K562 (cell line): ENCODE measurements around the gene GON4L. TPM values are rescaled to one million over a fixed set of nuclear protein-coding genes. Genes with fewer than 3 reads are reported as not detected.
A peak's percentile ranks its signal among the peaks of the same experiment; 100 is the strongest.

Experiments
- CBFA2T3 ChIP-seq: fragments of 450-650 bp; IDR thresholded peaks from 2 replicates; pipeline ENCODE4 v1.6.1; 2017
- CBX3 ChIP-seq, 2 experiments: IDR thresholded peaks; 1 replicate in 1 of 2; 2 replicates in 1 of 2; pipeline ENCODE4 v1.6.1; 2012; ENCODE audit warnings: inconsistent platforms in 2 of 2, low read length in 2 of 2, borderline replicate concordance in 1 of 2, control low read depth in 1 of 2
- CXXC5 ChIP-seq: fragments of 250-450 bp; sonication (Bioruptor Pico); IDR thresholded peaks from 2 replicates; pipeline ENCODE4 v1.8.0; 2022; ENCODE audit warnings: inconsistent platforms, mild to moderate bottlenecking, moderate library complexity
- ERF ChIP-seq: fragments of 450-650 bp; formaldehyde crosslinking; IDR thresholded peaks from 2 replicates; pipeline ENCODE4 v1.4.0; 2020; ENCODE audit warnings: mild to moderate bottlenecking, mixed read lengths
- HDAC1 ChIP-seq, 2 experiments: fragments of 450-650 bp; IDR thresholded peaks; 2 replicates each; pipeline ENCODE4 v1.6.1; 2016 to 2017; ENCODE audit warnings: inconsistent platforms in 1 of 2, mild to moderate bottlenecking in 1 of 2, moderate library complexity in 1 of 2
- KLF10 ChIP-seq: fragments of 250-450 bp; sonication (Bioruptor Pico); IDR thresholded peaks from 2 replicates; pipeline ENCODE4 v1.6.1; 2021; ENCODE audit warnings: matching md5 sums
- MAFF ChIP-seq: IDR thresholded peaks from 2 replicates; pipeline ENCODE4 v1.6.1; 2012; ENCODE audit warnings: low read length, improper control_type of control experiment
- NFRKB ChIP-seq: fragments of 450-650 bp; IDR thresholded peaks from 2 replicates; pipeline ENCODE4 v1.6.1; 2016; ENCODE audit warnings: low read depth
- POLR3G ChIP-seq: IDR thresholded peaks from 2 replicates; pipeline ENCODE4 v1.6.1; 2011; ENCODE audit not compliant: insufficient read length, insufficient replicate concordance; ENCODE audit errors: extremely low read depth
- RCOR1 ChIP-seq, 2 experiments: IDR thresholded peaks; 2 replicates each; pipeline ENCODE4 v1.6.1; 2012; ENCODE audit warnings: low read depth in 2 of 2, low read length in 2 of 2, borderline replicate concordance in 1 of 2, improper control_type of control experiment in 1 of 2
- RNF2 ChIP-seq: sonication (generic); IDR thresholded peaks from 2 replicates; pipeline ENCODE4 v1.6.1; 2016
- SP2 ChIP-seq: IDR thresholded peaks from 2 replicates; pipeline ENCODE4 v1.6.1; 2011; ENCODE audit warnings: mild to moderate bottlenecking, low read depth, low read length, moderate library complexity; ENCODE audit not compliant: poor library complexity, severe bottlenecking; ENCODE audit errors: extremely low read depth
- SRSF7 ChIP-seq: fragments of 200-400 bp; formaldehyde crosslinking; optimal IDR thresholded peaks from 2 replicates; pipeline ENCODE3; 2017; ENCODE audit warnings: mild to moderate bottlenecking, low read depth, low read length
- SUPT5H ChIP-seq: fragments of 450-650 bp; IDR thresholded peaks from 2 replicates; pipeline ENCODE4 v1.6.1; 2016
- TCF7 ChIP-seq: sonication (generic); IDR thresholded peaks from 2 replicates; pipeline ENCODE4 v1.6.1; 2016; ENCODE audit warnings: antibody characterized with exemption, borderline replicate concordance
- TCFL5 ChIP-seq: fragments of 250-450 bp; sonication (Bioruptor Pico); conservative IDR thresholded peaks from 2 replicates; pipeline ENCODE4 v1.6.1; 2021; ENCODE audit warnings: mild to moderate bottlenecking, moderate library complexity, matching md5 sums
- ZNF174 ChIP-seq: fragments of 250-450 bp; sonication (Bioruptor Pico); IDR thresholded peaks from 2 replicates; pipeline ENCODE4 v1.4.0; 2020; ENCODE audit warnings: mild to moderate bottlenecking
- ZNF780A ChIP-seq: fragments of 250-450 bp; sonication (Bioruptor Pico); IDR thresholded peaks from 2 replicates; pipeline ENCODE4 v1.5.0; 2021; ENCODE audit warnings: mild to moderate bottlenecking
- polyA plus RNA-seq, 8 experiments: library from polyadenylated mRNA; depleted of rRNA in 4 of 8; stranded (reverse) in 5 of 8; unstranded in 3 of 8; fragments of >200 nt; fragmentation: Nextera tagmentation in 2 of 8; fragmentation: Illumina TruSeq in 1 of 8; extraction: Ambion mirVana in 2 of 8; extraction: Trizol in 1 of 8; gene quantifications; 2 replicates each; pipeline versions ENCODE4 v1.2.1 to v1.2.3, GENCODE V29; 2011 to 2014; ENCODE audit warnings: inconsistent platforms in 1 of 8, missing spikeins in 1 of 8
- total RNA-seq, 7 experiments: library from RNA; depleted of rRNA in 6 of 7; stranded (reverse); fragments of >200 nt in 6 of 7; fragmentation: Illumina TruSeq in 2 of 7; extraction: Trizol in 2 of 7; gene quantifications; 2 replicates each; pipeline versions ENCODE4 v1.2.1 to v1.2.3, GENCODE V29; 2011 to 2021; ENCODE audit warnings: low replicate concordance in 1 of 7
- TF ChIP-seq, protein P1 (sequence below): fragments of 150-350 bp; IDR thresholded peaks from 2 replicates; pipeline ENCODE4 v1.6.1; 2014; ENCODE audit warnings: low read depth, mild to moderate bottlenecking, low read length, borderline replicate concordance
- TF ChIP-seq, protein P2 (sequence below): fragments of 250-450 bp; sonication (Bioruptor Pico); IDR thresholded peaks from 2 replicates; pipeline ENCODE4 v1.4.0; 2020; ENCODE audit warnings: borderline replicate concordance
- TF ChIP-seq, protein P3 (sequence below): fragments of 450-650 bp; IDR thresholded peaks from 2 replicates; pipeline ENCODE4 v1.6.1; 2016; ENCODE audit warnings: borderline replicate concordance

The GON4L gene
- total and polyA plus RNA-seq, 9 of the 15 experiments (the other 6 are each of a cell fraction or from before 2014, with no cell fraction given) = 20.2 to 47.4 (median 33.6) TPM

DNA sequence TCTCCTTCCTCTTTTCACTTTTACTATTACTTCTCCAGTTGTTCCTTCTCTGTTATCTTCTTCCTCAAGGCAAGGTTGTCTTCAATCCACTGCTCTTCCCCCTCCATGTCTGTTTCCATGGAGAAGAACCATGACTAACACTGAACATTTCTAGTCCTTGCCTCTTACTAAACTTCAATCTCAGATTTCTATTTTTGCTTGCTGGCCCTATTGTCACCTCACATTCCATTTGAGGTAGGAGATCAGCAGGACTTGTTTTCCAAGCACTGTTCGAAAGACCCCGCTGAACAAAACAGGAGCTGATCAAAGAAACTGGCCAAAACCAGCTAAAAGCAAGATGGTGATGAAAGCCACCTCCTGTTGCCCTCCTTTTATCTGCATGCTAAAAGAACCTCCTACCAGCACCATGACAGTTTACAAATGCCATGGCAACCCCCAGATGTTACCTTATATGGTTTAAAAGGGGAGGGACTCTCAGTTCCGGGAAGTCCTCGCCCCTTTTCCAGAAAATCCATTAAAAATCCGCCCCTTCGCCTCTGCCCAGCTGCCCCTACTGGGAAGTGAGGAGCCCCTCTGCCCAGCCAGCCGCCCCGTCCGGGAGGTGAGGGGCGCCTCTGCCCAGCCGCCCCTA, 22.6 kb downstream of the GON4L start (continued):
- TF ChIP-seq, protein P1, sequence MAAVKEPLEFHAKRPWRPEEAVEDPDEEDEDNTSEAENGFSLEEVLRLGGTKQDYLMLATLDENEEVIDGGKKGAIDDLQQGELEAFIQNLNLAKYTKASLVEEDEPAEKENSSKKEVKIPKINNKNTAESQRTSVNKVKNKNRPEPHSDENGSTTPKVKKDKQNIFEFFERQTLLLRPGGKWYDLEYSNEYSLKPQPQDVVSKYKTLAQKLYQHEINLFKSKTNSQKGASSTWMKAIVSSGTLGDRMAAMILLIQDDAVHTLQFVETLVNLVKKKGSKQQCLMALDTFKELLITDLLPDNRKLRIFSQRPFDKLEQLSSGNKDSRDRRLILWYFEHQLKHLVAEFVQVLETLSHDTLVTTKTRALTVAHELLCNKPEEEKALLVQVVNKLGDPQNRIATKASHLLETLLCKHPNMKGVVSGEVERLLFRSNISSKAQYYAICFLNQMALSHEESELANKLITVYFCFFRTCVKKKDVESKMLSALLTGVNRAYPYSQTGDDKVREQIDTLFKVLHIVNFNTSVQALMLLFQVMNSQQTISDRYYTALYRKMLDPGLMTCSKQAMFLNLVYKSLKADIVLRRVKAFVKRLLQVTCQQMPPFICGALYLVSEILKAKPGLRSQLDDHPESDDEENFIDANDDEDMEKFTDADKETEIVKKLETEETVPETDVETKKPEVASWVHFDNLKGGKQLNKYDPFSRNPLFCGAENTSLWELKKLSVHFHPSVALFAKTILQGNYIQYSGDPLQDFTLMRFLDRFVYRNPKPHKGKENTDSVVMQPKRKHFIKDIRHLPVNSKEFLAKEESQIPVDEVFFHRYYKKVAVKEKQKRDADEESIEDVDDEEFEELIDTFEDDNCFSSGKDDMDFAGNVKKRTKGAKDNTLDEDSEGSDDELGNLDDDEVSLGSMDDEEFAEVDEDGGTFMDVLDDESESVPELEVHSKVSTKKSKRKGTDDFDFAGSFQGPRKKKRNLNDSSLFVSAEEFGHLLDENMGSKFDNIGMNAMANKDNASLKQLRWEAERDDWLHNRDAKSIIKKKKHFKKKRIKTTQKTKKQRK = no peak
- TF ChIP-seq MAFF (no peak), TCFL5 (no peak), RCOR1 (IDR thresholded peaks at IDR 0.05; ENCODE audit: borderline replicate concordance in 1 of 2, low read depth in 2 of 2, low read length in 2 of 2) (0 out of 4 replicates have a peak, but pooled peaks of 1 of the 2 experiments have one; percentile 22), CXXC5 (CRISPR knock-in tag) (peak; percentile 36; the same call in 1 of the 2 replicates), POLR3G (no peak), NFRKB (peak; percentile 91; the same call in 1 of the 2 replicates), RNF2 (no peak), SUPT5H (peak; percentile 59; the same call in 1 of the 2 replicates), CBX3 (IDR thresholded peaks at IDR 0.05; ENCODE audit: borderline replicate concordance in 1 of 2, low read length in 2 of 2) (peak in 1 of 2 experiments; percentile 74; a peak in 1 of 3 replicates), KLF10 (CRISPR knock-in tag) (no peak), CBFA2T3 (no peak), SRSF7 (no peak), ZNF780A (CRISPR knock-in tag) (no peak), ZNF174 (CRISPR knock-in tag) (0 out of 2 replicates have a peak, but pooled peaks have one; percentile 67), HDAC1 (IDR thresholded peaks at IDR 0.05) (0 out of 4 replicates have a peak, but pooled peaks of 1 of the 2 experiments have one; percentile 45), TCF7 (no peak), SP2 (no peak), ERF (CRISPR knock-in tag) (no peak)
- TF ChIP-seq, protein P2, sequence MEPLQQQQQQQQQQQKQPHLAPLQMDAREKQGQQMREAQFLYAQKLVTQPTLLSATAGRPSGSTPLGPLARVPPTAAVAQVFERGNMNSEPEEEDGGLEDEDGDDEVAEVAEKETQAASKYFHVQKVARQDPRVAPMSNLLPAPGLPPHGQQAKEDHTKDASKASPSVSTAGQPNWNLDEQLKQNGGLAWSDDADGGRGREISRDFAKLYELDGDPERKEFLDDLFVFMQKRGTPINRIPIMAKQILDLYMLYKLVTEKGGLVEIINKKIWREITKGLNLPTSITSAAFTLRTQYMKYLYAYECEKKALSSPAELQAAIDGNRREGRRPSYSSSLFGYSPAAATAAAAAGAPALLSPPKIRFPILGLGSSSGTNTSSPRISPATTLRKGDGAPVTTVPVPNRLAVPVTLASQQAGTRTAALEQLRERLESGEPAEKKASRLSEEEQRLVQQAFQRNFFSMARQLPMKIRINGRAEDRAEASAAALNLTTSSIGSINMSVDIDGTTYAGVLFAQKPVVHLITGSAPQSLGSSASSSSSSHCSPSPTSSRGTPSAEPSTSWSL (CRISPR knock-in tag) = no peak
- TF ChIP-seq, protein P3, sequence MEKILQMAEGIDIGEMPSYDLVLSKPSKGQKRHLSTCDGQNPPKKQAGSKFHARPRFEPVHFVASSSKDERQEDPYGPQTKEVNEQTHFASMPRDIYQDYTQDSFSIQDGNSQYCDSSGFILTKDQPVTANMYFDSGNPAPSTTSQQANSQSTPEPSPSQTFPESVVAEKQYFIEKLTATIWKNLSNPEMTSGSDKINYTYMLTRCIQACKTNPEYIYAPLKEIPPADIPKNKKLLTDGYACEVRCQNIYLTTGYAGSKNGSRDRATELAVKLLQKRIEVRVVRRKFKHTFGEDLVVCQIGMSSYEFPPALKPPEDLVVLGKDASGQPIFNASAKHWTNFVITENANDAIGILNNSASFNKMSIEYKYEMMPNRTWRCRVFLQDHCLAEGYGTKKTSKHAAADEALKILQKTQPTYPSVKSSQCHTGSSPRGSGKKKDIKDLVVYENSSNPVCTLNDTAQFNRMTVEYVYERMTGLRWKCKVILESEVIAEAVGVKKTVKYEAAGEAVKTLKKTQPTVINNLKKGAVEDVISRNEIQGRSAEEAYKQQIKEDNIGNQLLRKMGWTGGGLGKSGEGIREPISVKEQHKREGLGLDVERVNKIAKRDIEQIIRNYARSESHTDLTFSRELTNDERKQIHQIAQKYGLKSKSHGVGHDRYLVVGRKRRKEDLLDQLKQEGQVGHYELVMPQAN = peak; percentile 26; the same call in 1 of the 2 replicates
